Liver (tissue), 10 donors: Measurements from ENCODE around the gene NUP205. TPM values are rescaled to one million over a fixed set of nuclear protein-coding genes. Genes with fewer than 3 reads are reported as not detected.

Experiments used
- DNase-seq: peaks from one replicate; pipeline ENCODE4 v3.0.0-alpha.2; 2017; ENCODE audit warnings: low spot score
- H3K27ac ChIP-seq, 2 donors: one replicate each; pipeline ENCODE4 v1.7.0; 2013; ENCODE audit warnings: inconsistent platforms in 2 of 2, low read length in 2 of 2, control low read depth in 1 of 2, low read depth in 1 of 2, mild to moderate bottlenecking in 1 of 2
- H3K27me3 ChIP-seq, 4 donors: one replicate each; pipeline versions ENCODE4 v1.6.1 to v1.7.0; 2013; ENCODE audit warnings: low read length in 3 of 4, inconsistent platforms in 1 of 4, mild to moderate bottlenecking in 1 of 4, moderate library complexity in 1 of 4; ENCODE audit not compliant: control insufficient read depth in 4 of 4, insufficient read depth in 4 of 4
- H3K36me3 ChIP-seq, 4 donors: one replicate each; pipeline versions ENCODE4 v1.6.1 to v1.7.0; 2013; ENCODE audit warnings: low read length in 3 of 4, mild to moderate bottlenecking in 3 of 4, low read depth in 1 of 4, moderate library complexity in 1 of 4; ENCODE audit not compliant: control insufficient read depth in 4 of 4, insufficient read depth in 3 of 4
- H3K4me1 ChIP-seq, 4 donors: one replicate each; pipeline versions ENCODE4 v1.6.1 to v1.7.0; 2013; ENCODE audit warnings: low read length in 3 of 4, mild to moderate bottlenecking in 3 of 4, moderate library complexity in 1 of 4; ENCODE audit not compliant: control insufficient read depth in 4 of 4, insufficient read depth in 4 of 4
- H3K4me3 ChIP-seq, 3 donors: one replicate each; pipeline versions ENCODE4 v1.6.1 to v1.7.0; 2013; ENCODE audit warnings: low read length in 3 of 3, control low read depth in 1 of 3, low read depth in 1 of 3, mild to moderate bottlenecking in 1 of 3
- H3K9ac ChIP-seq, 2 donors: one replicate each; pipeline ENCODE4 v1.7.0; 2013; ENCODE audit warnings: low read length in 2 of 2, mild to moderate bottlenecking in 2 of 2, moderate library complexity in 2 of 2, control low read depth in 1 of 2, low read depth in 1 of 2
- H3K9me3 ChIP-seq, 4 donors: one replicate each; pipeline versions ENCODE4 v1.6.1 to v1.7.0; 2013; ENCODE audit warnings: low read length in 3 of 4; ENCODE audit not compliant: control insufficient read depth in 4 of 4
- ATF3 ChIP-seq: IDR thresholded peaks from 2 replicates; pipeline ENCODE4 v1.6.1; 2016; ENCODE audit warnings: antibody characterized with exemption
- CTCF ChIP-seq: fragments of 150-350 bp; IDR thresholded peaks from 2 replicates; pipeline ENCODE4 v1.5.1; 2017; ENCODE audit warnings: improper control_type of control experiment, low read depth, low read length; ENCODE audit not compliant: missing input control
- HNF4G ChIP-seq: IDR thresholded peaks from 2 replicates; pipeline ENCODE4 v1.6.1; 2016; ENCODE audit warnings: antibody characterized with exemption
- MAX ChIP-seq: IDR thresholded peaks from 2 replicates; pipeline ENCODE4 v1.6.1; 2016; ENCODE audit warnings: antibody characterized with exemption
- NR2F2 ChIP-seq: IDR thresholded peaks from 2 replicates; pipeline ENCODE4 v1.6.1; 2016; ENCODE audit warnings: antibody characterized with exemption
- RXRA ChIP-seq, 2 donors: IDR thresholded peaks; 2 replicates each; pipeline ENCODE4 v1.6.1; 2017 to 2018; ENCODE audit warnings: antibody characterized with exemption in 2 of 2, mild to moderate bottlenecking in 1 of 2
- TAF1 ChIP-seq: conservative IDR thresholded peaks from 2 replicates; pipeline ENCODE4 v1.6.1; 2016; ENCODE audit warnings: antibody characterized with exemption, mild to moderate bottlenecking
- WGBS: extraction: QIAGEN DNeasy Blood & Tissue Kit; methylation state at CpG from one replicate; pipeline ENCODE4 v1.1.7; 2013; 5-methylcytosine and 5-hydroxymethylcytosine counted together
- polyA plus RNA-seq, 2 donors: library from polyadenylated mRNA; stranded (reverse) in 1 of 2; unstranded in 1 of 2; fragments of 200-250 nt in 1 of 2; fragments of >200 nt in 1 of 2; fragmentation: Nextera tagmentation in 1 of 2; extraction: Ambion mirVana in 1 of 2; gene quantifications; one replicate each; pipeline versions ENCODE4 v1.2.1 to v1.2.3, GENCODE V29; 2013 to 2015
- small RNA-seq: library from RNA; depleted of rRNA; stranded (forward); fragments of <200 nt; gene quantifications from one replicate; pipeline ENCODE3, GENCODE V24; 2014
- total RNA-seq, 2 donors: library from RNA; depleted of rRNA; stranded (reverse); fragments of >200 nt; gene quantifications; one replicate each; pipeline ENCODE4 v1.2.3, GENCODE V29; 2014
- donor health status: healthy.
- donor health status: healthy.
- donor health status: healthy.
- donor health status: healthy.
- donor health status: healthy.

Gene NUP205
- total and polyA plus RNA-seq, 4 donors, result 6.3 to 27.8 (median 12.0) TPM

GRCh38 chr7:135697276-135698049 is 139.7 kb downstream of the NUP205 start:
- WGBS, result 70% methylated on average over 8 of the region's 8 CpGs
- Histone ChIP-seq H3K27ac (no peak overlapping the region), H3K36me3 (peaks cover 0 to 10% (median 1%) of the 10 kb centered on the region in 4 donors), H3K9me3 (no peaks in the 10 kb centered on the region), H3K4me1 (no peaks in the 10 kb centered on the region), H3K9ac (no peak overlapping the region), H3K4me3 (no peak overlapping the region), H3K27me3 (no peaks in the 10 kb centered on the region)
- TF ChIP-seq CTCF (no peak), HNF4G (no peak), TAF1 (no peak), ATF3 (no peak), NR2F2 (peak; percentile 60), RXRA (IDR thresholded peaks at IDR 0.05) (no peak), MAX (no peak)
- no peak for DNase-seq

Small RNA genes lying within 50 kb of the gene (small RNA-seq; reads per million reads assigned to genes)
- not detected for gene RNU6-1154P

Other genes starting within 250 kb of the NUP205 start
- gene CNOT4, start 47.8 kb upstream of the NUP205 start, total RNA-seq, result 10 to 100 TPM in 1 of 2 donors, 1 to 10 TPM in 1; 6.9 to 11.1 TPM
- gene CNOT4, start 47.8 kb upstream of the NUP205 start, polyA plus RNA-seq, result 10 to 100 TPM in 1 of 2 donors, 1 to 10 TPM in 1; 3.7 to 10.3 TPM
- gene STMP1, start 104.6 kb downstream of the NUP205 start, total RNA-seq, result 10 to 100 TPM in 1 of 2 donors, 1 to 10 TPM in 1; 6.8 to 16.6 TPM
- gene STMP1, start 104.6 kb downstream of the NUP205 start, polyA plus RNA-seq, result 10 to 100 TPM; 11.1 to 30.7 TPM
- under 1 TPM; 0.14 to 0.17 TPM for gene SLC13A4, start 170.3 kb downstream of the NUP205 start, total RNA-seq
- gene SLC13A4, start 170.3 kb downstream of the NUP205 start, polyA plus RNA-seq, result under 1 TPM; 0.01 to 0.06 TPM
- gene FAM180A, start 190.9 kb downstream of the NUP205 start, total RNA-seq, result 10 to 100 TPM in 1 of 2 donors, under 1 TPM in 1; 0.19 to 10.5 TPM
- gene FAM180A, start 190.9 kb downstream of the NUP205 start, polyA plus RNA-seq, result 1 to 10 TPM; 4.1 to 7.0 TPM